NCI-H1092 treated with DMSO at 0.1 percent for 48 hours (cell line): ENCODE results near the gene GLB1L2.
A peak's percentile ranks its signal among the peaks of the same experiment; 100 is the strongest.

Experiments
- DNase-seq: peaks from one replicate; lab custom pipeline; 2025; lab: John Stamatoyannopoulos, UW

Gene GLB1L2

DNA sequence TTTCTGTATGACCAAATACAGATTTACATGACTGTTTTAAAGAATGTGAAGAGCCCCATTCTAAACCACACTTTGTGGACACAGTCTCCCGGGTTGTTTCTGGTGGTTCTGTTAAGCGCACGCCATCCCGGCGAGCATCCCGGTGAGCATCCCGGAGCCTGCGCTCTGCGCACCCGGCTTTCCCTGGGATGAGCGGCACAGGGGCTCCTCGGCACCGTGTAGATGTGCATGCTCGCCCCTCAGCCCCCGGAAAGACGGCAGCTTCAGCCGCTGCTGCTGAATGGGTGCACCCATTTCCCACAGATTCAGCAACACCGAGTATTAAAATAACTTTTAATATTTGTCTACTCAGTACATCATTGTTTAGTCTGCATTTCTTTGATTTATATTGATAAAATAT lies 36.0 kb downstream of the GLB1L2 start:
- DNase-seq = no peak

DNA sequence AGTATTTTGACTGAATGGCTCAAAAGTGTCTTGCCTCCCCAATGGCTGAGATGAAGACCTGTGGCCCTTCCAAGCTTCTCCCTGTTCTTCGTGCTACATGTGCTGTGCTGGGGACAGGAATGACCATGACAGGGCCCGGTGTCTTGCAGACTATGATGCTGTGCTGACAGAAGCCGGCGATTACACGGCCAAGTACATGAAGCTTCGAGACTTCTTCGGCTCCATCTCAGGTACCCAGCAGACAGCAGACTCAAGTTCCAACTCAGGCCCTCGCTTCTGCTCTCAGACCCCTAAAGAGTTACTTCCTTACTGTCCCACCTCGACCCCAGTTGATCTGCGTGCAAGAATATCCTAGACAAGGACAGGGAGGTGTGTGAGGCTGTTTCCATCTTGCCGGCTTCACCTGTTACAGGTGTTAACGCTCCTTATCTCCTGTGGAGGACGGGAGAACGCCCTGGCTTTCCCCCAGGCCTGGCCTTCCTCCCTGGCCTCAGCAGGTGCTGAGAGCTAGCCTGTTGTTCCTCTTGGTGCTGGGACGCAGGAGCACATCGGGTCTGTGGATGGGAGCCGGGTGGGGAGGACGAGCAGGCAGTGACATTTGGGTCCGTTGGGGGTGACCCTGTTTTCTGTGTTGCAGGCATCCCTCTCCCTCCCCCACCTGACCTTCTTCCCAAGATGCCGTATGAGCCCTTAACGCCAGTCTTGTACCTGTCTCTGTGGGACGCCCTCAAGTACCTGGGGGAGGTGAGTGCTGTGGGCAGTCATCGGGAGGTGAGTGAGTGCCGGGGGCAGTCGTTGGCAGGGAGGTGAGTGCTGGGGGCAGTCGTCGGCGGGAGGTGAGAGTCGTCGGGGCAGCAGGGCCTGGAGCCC lies 38.1 kb downstream of the GLB1L2 start:
- DNase-seq = no peak

DNA sequence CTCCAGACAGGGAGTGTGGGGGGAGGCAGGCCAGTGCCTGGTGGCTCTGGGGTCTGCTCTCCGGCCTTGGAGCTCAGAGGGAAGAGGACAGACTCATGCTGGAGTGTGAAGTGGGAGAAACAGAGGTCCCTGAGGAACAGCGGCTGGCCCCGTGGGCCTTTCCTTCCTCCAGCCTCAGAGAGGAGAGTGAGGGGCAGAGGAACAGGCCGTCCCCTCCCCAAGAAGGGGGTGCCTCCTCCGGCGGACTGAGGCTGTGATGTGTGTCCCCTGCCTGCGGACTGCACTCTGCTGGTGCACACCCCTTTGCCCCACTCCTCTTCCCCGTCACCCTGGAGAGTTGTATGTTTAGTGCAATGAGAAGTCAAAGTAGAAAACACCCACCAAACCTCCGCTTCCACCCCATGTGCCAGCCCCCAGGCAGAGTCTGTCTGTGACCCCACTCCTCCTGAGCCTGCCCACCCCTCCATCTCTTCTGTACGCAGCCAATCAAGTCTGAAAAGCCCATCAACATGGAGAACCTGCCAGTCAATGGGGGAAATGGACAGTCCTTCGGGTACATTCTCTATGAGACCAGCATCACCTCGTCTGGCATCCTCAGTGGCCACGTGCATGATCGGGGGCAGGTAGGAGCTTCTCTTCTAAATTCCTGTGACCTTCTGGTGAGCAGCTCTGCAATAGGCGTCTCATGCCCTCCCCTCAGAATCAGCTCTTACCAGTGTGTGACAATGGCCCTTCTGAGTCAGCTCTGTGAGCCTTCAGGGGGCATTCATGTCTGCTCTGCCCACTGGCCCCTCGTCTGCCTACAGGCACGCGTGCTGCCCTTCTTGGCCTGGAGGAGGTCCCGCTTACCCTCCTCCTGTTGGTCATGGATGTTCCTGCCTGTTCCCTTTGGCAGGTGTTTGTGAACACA lies 39.0 kb downstream of the GLB1L2 start:
- DNase-seq = no peak

DNA sequence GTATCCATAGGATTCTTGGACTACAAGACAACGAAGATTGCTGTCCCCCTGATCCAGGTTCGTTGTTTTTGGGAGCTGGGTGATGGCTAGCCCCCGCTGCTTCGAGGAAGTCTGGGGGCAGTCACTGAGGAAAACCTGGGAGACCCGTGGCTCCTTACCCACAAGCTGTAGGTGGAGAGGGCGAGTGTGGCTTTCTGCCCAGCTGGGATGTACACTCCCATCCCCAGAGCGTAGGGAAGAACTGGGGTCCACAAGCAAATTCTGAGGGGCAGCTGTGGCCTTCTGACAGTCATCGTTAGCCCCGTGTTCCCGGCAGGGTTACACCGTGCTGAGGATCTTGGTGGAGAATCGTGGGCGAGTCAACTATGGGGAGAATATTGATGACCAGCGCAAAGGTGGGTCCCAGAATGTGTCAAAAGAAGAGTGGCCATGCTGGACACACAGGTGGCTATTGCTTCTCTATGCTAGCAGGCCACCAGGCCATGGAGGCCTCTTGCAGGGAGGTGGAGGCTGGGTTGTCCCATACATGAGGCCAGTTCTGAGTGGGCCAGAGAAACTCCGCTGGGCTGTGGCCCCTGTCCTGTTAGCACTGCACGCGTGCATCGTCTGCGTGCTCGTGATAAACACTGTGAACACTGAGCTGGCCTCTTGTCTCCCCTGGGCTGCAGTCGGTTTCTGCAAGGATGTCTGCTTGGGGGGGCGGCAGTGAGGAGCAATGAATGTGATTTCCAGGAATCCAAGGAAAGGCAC lies 39.8 kb downstream of the GLB1L2 start:
- DNase-seq = no peak

DNA sequence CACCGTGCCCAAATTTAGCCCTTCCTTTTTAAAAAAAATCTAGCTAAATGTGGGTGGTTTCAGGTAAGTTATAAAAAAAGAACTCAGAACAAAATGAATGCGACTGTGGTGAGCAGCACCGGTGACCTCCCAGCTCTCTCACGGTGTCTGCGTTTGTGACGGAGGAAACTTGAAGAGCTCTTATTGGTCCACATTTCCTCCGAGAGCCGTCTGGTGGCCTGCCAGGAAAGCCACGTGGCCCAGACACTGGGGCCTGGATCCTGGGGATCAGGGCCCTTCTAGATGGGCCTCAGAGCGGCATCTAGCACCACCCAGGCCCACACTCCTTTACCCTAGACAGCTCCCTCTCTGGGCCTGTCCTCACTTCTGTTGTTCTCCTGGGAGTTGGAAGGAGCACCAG lies 40.7 kb downstream of the GLB1L2 start:
- DNase-seq = no peak

DNA sequence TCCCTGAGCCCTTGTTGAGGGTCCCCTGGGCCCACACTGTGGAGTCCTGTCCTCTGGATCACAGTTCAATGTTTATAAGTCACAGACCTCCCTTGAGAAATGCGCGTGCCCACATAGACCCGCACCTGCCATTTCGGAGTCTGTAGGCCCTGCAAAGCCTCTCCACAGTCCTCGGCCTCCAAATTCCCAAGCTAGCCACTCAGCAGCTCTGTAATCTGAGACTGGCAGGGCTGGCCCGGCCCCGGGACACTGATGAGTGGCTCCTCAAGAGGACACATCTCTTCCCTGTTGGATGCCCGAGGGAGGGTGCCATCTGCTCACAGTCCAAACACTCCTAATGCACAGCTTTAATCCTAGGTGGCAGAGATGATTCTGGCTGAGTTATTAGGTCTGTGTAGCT lies 41.2 kb downstream of the GLB1L2 start:
- DNase-seq = peak; percentile 75

DNA sequence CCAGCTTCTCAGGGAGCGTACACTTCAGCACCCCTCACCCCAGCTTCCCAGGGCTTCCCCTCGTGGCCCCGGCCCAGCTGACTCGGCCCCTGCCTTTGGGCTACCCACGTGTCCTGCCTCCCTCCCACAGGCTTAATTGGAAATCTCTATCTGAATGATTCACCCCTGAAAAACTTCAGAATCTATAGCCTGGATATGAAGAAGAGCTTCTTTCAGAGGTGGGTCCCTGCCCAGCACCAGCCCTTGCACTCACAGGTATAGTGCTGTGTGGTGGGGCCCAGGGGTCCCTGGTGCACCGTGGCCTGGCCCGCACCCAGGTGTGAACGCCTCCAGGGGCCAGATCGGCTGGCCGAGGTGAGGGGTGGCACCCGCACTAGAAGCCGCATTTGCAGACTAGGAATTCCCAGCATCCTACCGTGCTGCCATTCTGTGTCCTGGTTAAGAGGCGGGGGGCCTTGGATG lies 41.8 kb downstream of the GLB1L2 start:
- no peak for DNase-seq

DNA sequence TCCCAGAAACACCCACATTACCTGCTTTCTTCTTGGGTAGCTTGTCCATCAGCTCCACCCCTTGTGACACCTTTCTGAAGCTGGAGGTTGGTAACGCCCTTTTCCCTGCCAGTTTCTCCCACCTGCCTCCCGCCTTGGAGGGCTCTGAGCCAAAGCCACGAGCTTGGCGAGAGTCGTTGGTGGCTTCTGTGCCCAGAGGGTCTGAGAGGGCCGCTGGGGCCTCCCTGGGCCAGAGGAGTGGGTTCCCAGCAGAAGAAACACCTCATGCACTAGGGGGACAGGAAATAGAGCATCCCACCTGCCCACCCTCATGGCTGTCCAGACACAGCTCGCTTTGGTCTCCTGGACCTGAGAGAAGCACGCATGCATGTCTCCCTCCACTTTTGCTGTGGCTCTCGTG lies 42.4 kb downstream of the GLB1L2 start:
- DNase-seq = peak; percentile 9

DNA sequence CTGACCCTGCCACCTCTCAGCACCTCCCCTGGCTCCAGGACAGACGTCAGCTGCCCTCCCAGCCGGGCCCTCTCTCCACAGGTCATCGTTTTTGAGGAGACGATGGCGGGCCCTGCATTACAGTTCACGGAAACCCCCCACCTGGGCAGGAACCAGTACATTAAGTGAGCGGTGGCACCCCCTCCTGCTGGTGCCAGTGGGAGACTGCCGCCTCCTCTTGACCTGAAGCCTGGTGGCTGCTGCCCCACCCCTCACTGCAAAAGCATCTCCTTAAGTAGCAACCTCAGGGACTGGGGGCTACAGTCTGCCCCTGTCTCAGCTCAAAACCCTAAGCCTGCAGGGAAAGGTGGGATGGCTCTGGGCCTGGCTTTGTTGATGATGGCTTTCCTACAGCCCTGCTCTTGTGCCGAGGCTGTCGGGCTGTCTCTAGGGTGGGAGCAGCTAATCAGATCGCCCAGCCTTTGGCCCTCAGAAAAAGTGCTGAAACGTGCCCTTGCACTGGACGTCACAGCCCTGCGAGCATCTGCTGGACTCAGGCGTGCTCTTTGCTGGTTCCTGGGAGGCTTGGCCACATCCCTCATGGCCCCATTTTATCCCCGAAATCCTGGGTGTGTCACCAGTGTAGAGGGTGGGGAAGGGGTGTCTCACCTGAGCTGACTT lies 43.2 kb downstream of the GLB1L2 start:
- no peak for DNase-seq

DNA sequence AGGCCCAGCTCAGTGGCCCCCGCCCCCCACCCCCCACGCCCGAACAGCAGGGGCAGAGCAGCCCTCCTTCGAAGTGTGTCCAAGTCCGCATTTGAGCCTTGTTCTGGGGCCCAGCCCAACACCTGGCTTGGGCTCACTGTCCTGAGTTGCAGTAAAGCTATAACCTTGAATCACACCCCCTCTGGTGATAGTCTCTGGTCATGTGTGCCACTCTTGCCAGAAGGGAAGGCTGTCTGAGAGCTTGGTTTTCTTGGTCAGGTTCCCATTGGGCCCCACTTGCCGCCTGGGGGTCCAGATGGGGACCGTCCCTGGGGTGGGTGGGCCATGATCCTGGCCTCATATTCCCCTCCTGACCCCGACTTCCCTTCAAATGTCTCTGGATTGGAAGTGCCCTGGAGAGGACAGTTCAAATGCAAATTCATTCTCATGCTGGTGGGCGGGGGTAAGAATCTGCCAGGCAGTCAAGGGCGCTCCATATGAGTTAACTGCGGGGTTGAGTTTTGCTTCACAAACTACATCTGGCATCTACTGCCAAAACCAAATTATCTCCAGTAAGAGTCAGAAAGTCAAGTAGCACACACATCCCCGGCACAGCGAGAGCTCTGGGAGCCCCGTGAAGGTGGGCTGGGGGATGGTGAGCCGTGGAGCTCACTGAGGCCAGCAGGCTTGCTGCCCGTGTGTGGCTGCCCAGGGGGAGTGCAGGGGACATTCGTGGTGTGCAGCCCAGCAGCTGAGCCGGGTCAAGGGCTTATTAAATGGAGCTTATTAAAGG lies 44.5 kb downstream of the GLB1L2 start:
- DNase-seq = no peak

DNA sequence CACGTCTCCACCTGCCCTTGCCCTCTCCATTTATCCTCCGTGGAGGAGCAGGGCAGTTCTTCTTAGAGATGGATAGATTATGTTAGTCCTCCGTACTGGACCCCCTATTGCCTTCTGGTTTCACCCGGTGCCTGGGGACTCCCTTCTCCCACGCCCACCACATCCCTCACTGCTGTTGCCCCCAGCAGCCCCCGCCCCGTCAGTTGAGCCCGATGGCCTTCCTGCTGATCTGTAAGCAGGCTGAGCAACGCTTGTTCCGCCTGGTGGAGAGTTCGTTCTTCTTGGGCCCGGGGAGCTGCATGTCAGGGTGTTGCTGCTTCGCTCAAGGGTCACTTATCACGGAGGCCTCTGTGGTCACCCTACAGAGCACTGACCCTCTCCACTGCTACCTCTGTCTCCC lies 46.1 kb downstream of the GLB1L2 start:
- DNase-seq = no peak

DNA sequence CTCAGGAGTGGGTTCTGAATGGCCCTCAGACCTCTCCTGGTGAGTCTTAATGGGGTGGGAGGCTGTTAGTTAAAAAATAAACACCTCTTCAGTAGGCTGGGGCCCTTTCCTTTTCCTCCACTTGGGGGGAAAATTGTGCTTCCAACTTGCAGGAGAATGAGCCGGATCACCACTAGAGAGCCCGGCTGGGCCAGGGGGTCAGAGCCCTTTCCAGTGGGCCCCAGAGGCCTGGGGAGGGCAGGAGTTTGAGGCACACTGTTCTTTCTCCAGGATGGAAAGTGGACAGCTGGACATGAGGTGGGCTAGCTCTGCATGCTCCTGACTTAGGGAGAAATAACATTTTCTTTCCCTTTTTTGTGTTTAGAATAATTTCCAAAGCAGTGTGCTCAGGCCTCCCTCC lies 47.5 kb downstream of the GLB1L2 start:
- DNase-seq = no peak

DNA sequence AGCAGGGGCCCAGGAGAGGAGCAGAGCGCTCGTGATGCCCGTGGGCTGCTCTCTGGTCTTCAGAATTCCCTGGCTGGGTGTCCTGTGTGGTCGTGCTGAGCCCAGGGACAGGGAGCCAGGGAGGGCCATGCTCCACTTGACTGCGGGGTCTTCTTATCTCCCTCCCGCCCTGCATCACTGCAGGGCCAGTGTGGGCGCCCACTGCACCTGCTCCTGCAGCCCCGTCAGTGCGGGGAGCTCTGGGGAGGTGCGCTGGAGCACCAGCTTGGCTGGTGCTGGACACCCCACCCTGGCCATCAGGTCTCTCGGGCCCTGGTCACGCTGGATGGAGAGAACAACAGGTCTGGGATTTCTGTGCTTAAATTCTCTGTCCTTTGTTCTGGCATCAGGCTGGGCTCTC lies 48.4 kb downstream of the GLB1L2 start:
- DNase-seq = no peak

DNA sequence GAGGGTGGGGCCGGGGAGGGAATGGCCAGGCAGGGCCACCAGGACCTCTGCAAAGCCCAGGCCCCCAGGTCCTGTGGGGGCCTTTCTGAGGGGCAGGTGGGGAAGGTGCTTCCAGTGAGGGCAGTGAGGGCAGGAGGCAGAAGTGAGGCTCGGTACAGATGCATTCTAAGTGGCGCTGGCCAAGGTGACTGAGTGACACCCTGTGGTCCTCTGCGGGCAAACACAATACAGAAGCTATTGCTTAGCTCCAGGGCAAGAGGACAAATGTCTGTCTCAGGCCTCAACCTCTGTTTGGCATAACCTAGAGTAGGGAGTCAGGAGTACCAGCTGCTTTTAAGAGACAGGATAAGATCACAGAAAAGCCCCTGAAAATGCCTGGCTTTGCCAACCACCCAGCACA lies 49.0 kb downstream of the GLB1L2 start:
- DNase-seq = no peak

DNA sequence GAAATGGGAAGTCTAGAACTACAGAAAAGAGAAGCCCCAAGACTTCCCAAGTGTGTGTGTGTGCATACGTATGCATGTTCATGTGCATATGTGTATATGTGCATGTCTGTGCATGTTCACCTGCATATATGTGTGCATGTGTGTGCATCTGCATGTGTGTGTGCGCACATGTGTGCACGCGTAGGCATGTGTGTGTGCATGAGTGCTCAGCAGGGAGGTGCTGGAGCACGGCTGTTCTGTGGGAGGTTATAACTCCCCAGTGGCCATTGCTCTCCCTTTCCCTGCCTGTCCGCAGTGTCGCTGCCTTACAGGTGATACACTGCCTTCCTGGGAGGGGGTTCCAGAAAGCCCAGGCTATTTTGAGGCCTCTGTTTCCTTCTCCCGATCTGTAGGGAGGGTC lies 50.5 kb downstream of the GLB1L2 start:
- no peak for DNase-seq

DNA sequence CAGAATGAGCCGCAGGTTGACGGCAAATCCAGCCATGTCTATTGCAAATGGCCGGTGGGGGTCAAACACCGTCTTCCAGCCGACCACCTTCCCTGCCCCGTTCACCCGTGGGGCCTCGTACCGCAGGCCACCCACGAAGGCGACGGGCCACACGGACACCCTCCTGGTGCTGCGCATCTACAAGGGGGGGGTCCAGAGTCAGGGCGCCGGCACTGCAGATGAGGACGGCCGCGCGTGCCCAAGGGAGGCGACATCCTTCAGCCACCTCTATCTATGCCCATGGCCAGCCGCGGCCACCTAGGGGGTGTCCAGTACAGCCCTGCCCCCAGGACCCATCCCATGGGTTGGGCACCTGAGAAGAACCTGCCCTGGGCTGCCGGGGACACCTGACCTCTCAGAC lies 51.0 kb downstream of the GLB1L2 start:
- DNase-seq = no peak

DNA sequence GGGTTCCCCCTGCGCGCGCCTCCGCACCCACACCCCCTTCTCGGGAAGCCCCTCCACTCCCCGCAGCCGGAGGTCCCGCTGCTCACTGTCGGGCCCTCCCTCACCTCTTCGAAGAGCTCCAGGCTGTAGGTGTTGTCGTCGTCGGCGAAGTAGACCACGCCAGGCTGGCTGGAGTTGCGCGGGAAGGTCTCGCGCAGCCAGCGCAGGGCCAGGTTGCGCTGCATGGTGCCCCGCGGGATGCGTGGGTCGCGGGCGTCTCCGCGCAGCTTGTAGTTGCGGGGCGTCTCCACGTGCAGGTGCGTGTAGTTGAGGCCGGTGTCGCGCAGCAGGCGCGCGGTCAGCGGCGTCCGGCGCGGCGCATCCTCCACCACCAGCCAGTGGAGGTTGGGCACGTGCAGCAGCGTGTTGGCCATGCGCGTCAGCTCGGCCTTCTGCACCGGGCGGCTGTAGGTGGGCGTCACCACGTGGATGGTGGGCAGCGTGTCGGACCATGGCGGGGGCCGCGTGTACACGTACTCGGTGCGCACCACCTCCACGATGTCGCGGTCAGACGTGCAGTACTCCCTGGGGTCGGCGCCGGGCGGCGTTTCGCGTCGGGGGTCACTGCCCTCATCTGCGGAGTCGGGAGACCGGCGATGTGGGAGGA lies 51.9 kb downstream of the GLB1L2 start:
- no peak for DNase-seq

DNA sequence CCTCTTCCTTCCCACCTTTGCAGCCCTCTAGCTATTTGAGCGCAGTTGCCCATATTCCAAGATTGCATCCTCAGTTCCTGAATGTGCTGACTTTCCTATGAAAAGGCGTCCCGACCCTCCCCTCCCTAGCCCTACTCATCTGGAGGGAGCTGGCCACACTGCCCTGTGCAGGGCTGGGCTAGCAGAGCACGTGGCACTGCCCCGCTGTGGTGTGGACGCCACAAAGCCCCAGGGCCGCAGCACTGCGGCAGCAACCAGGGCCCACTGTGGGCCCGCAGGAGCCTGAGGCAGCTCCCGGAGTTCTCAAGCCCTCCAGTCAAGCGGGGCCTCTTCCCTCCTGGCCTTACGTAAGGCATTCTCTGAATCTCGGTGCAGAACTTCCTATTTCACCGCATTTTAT lies 52.6 kb downstream of the GLB1L2 start:
- no peak for DNase-seq

DNA sequence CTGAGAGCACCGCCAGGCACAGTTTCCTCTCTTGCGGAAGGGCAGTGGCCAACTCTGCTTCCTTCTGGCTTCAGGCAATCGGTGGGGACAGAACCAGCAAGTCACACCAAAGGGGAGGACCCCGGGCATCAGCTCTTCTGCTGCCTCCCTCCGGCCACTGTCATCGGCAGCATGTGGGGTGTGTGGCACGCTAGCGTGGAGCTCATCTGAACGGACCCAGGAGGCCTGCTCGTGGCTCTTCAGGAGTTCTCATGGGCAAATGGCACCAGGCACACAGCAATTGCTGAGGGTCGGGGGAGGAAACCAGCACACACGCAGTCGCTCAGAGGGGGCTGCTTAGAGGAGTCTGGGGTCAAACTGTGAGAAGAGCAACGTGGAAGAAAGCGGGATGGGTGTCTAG lies 53.4 kb downstream of the GLB1L2 start:
- peak; percentile 43 for DNase-seq

DNA sequence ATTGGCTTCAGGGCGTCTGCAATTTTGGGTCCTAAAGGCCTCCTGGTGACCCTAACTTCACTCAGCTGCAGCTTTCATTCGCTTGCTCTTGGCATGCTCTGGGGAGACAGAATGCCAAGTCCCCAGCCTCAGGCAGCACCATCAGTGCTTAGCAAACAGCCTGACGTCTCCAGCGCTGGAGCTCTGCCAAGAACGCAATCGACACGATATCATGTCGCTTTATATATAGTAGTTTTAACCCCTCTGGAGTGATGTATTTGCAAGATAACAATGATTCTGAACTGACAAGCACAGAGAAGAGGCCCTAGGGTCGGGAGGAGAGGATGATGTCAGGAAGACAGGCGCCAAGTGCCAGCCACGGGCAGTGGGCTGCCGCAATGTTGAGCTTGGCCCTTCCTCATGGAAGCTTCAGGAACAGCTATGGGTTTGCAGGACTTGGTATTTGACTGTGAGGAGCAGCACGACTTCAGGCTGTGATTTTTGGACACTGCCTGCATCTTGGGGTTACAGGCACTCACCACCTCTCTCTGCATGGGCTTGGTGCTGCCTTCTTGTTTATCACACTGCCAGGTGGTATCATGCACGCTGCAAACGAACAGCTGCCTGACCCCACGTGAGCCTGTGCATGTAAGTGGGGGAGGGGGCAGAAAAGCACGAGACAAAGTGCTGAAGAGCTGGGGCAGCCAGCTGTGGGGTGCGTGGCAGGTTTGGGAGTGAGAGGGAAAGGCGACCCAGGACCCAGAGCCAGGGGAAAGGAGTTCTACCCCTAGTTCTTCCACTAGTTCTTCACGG lies 54.2 kb downstream of the GLB1L2 start:
- DNase-seq = peak; percentile 99
